Ovary (tissue), 9 donors: ENCODE data around the gene KLRC4. TPM values are rescaled to one million over a fixed set of nuclear protein-coding genes. Genes with fewer than 3 reads are reported as not detected.
A peak's percentile ranks its signal among the peaks of the same experiment; 100 is the strongest.

Source experiments
- DNase-seq, 5 donors: peaks; one replicate each; pipeline ENCODE4 v3.0.0-alpha.2; 2019 to 2020
- H3K27ac ChIP-seq, 2 donors: fragments of 200-600 bp; one replicate each; pipeline versions ENCODE4 v1.5.1 to v1.8.0; 2019 to 2022
- H3K27me3 ChIP-seq: fragments of 200-600 bp; one replicate; pipeline ENCODE4 v1.8.0; 2022
- H3K36me3 ChIP-seq: fragments of 200-600 bp; sonication (generic); one replicate; pipeline ENCODE4 v1.5.1; 2019
- H3K4me1 ChIP-seq: one replicate; pipeline ENCODE4 v1.8.1; 2013; ENCODE audit warnings: mild to moderate bottlenecking, moderate library complexity; ENCODE audit not compliant: insufficient read depth
- H3K4me3 ChIP-seq: fragments of 200-600 bp; sonication (generic); one replicate; pipeline ENCODE4 v1.5.1; 2017
- H3K9me3 ChIP-seq, 2 donors: fragments of 200-600 bp in 1 of 2; sonication (generic) in 1 of 2; one replicate each; pipeline versions ENCODE4 v1.5.1 to v1.8.1; 2013 to 2019; ENCODE audit warnings: mild to moderate bottlenecking in 1 of 2, moderate library complexity in 1 of 2
- CTCF ChIP-seq, 3 donors: fragments of 450-650 bp in 2 of 3; fragments of 200-600 bp in 1 of 3; IDR thresholded peaks; one replicate each; pipeline versions ENCODE4 v1.5.1 to v1.8.0; 2016 to 2022; ENCODE audit warnings: antibody characterized with exemption in 3 of 3, mild to moderate bottlenecking in 1 of 3
- EP300 ChIP-seq: sonication (generic); formaldehyde crosslinking; IDR thresholded peaks from one replicate; pipeline ENCODE4 v1.6.1; 2017; ENCODE audit warnings: antibody characterized with exemption
- POLR2A ChIP-seq: fragments of 450-650 bp; IDR thresholded peaks from one replicate; pipeline ENCODE4 v1.6.1; 2017; ENCODE audit warnings: antibody characterized with exemption, mild to moderate bottlenecking, moderate library complexity
- WGBS, 3 donors: extraction: QIAGEN DNeasy Blood & Tissue Kit in 1 of 3; methylation state at CpG; one replicate each; pipeline versions ENCODE4 v1.1.5 to v1.1.7; 2013 to 2017; 5-methylcytosine and 5-hydroxymethylcytosine counted together
- intact Hi-C, 4 donors: fragments of 100-400 bp; cut with DNase I; formaldehyde crosslinking; loops; one replicate each; pipeline versions ENCODE4 v1.11.0 to v1.15.1; 2022 to 2023
- polyA plus RNA-seq, 2 donors: library from polyadenylated mRNA; stranded (reverse); fragments of 200-250 nt in 1 of 2; fragments of 350-450 nt in 1 of 2; fragmentation: Illumina TruSeq in 1 of 2; extraction: RNeasy Lipid Tissue Mini Kit (QIAGEN cat#74804) in 1 of 2; gene quantifications; one replicate each; pipeline ENCODE4 v1.2.3, GENCODE V29; 2013 to 2014
- total RNA-seq, 7 donors: library from RNA; depleted of rRNA in 2 of 7; stranded (reverse); fragments of >200 nt in 2 of 7; fragmentation: NEBNext Ultra II Directional in 3 of 7; extraction: Animal tissue kit (Norgen Biotek cat#: 25700) in 3 of 7; gene quantifications; one replicate each; pipeline versions ENCODE4 v1.1.0 to v1.2.4, GENCODE V29; 2016 to 2023
- donor health status: DM: no; HTN: no; CAD: no; lungs with moderate emphysema.
- donor health status: DM: no; HTN: no; CAD: no.
- donor health status: Bipolar disorder and iron deficiency.
- donor health status: DM: yes; HTN: yes; CAD: no.
- donor health status: DM: no; HTN: no; CAD: no.
- donor health status: DM: yes; HTN: yes; CAD: no.

The KLRC4 gene
- total and polyA plus RNA-seq, 9 donors: 0.30 to 0.60 TPM; not detected in 7

- Histone ChIP-seq H3K4me3 (no peak overlapping the region), H3K36me3 (no peaks in the 10 kb centered on the region), H3K27me3 (no peaks in the 10 kb centered on the region), H3K27ac (peak overlapping the region; percentile 91 to 96), H3K9me3 (no peaks in the 10 kb centered on the region), H3K4me1 (peaks cover 11% of the 10 kb centered on the region)
- DNase-seq: no peak
- intact Hi-C loops: loop anchor here in 3 of 4 donors (2.0 to 10.0 kb wide), 4 partner anchors 152 to 502 kb away; partner anchors contain the start of genes GABARAPL1 (in 2 of the 3), CLEC2B (in 1 of the 3) and YBX3 (in 1 of the 3)
- TF ChIP-seq POLR2A: no peak
- no peak for TF ChIP-seq EP300
- TF ChIP-seq CTCF (IDR thresholded peaks at IDR 0.05): peak in 1 of 3 donors; percentile 29
Observed at GRCh38 chr12:10366875-10367274, 42.7 kb downstream of the KLRC4 start.

GRCh38 chr12:10365696-10366405 is 43.7 kb downstream of the KLRC4 start:
- Histone ChIP-seq H3K27ac (peak overlapping the region; percentile 91 to 96), H3K4me3 (peak overlapping the region; percentile 59), H3K4me1 (peaks cover 11% of the 10 kb centered on the region), H3K36me3 (no peaks in the 10 kb centered on the region), H3K27me3 (no peaks in the 10 kb centered on the region), H3K9me3 (no peaks in the 10 kb centered on the region)
- no peak for DNase-seq
- 14 to 21% (median 20%) methylated on average over 6 of the region's 6 CpGs for WGBS, 3 donors
- intact Hi-C loops: loop anchor here in 3 of 4 donors (2.0 to 10.0 kb wide), 4 partner anchors 151 to 501 kb away; partner anchors contain the start of genes GABARAPL1 (in 2 of the 3), CLEC2B (in 1 of the 3) and YBX3 (in 1 of the 3)
- TF ChIP-seq EP300: no peak
- no peak for TF ChIP-seq POLR2A
- TF ChIP-seq CTCF (IDR thresholded peaks at IDR 0.05): no peak

DNA sequence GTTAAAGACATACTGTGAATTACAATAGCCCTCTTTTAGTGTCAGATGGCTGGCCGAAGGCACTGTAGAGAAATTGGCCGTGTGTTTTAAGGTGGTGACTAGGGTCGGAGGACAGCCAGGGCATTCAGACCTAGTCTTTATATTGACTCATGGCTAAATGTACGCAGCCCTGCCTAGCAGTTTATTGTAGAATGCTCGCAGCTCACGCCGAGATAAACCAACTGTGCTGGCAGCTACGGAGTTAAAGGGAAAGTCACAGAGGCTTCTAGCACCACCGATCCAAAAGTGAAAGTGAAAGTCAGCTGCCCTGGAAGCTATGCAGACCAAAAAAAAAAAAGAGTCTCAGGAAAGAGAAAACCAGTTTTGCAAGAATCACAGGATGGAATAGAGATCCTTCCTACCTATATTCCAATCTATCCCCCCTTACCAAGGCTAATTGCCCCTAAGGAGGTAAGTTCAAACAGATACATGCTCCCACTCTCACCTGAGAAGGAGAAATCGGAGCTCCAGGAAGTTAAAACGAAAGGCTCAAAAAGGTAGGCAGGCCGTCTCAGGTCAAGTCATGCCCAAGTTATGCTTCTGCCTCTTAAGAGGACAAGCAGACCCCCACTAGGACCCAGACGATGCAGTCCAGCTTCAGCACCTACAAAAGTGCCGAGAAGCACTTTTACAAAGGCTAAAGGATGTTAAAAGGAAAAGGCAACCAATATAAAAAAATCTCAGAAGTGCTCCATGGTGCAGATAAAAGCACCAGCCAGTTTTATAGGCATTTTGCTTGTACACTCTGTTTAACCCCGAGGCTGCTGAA is 44.5 kb downstream of the KLRC4 start:
- no peaks in the 10 kb centered on the region for H3K27me3 ChIP-seq
- peak overlapping the region; percentile 59 for H3K4me3 ChIP-seq
- WGBS, 3 donors: 0 to 1% (median 1%) methylated on average over 15 of the region's 15 CpGs
- DNase-seq: peak; percentile 59 to 76 (median 69)
- H3K27ac ChIP-seq: peak overlapping the region; percentile 91 to 96
- H3K4me1 ChIP-seq: peaks cover 11% of the 10 kb centered on the region
- TF ChIP-seq POLR2A (peak; percentile 7), EP300 (no peak)
- H3K36me3 ChIP-seq: no peaks in the 10 kb centered on the region
- H3K9me3 ChIP-seq: no peaks in the 10 kb centered on the region
- intact Hi-C loops: loop anchor here in 2 of 4 donors (10.0 kb wide), 3 partner anchors 150 to 500 kb away; partner anchors contain the start of genes GABARAPL1 (in 2 of the 2), CLEC2B (in 1 of the 2) and YBX3 (in 1 of the 2)

GRCh38 chr12:10363914-10364814 is 45.4 kb downstream of the KLRC4 start:
- Histone ChIP-seq H3K4me3 (peak overlapping the region; percentile 59), H3K4me1 (peaks cover 11% of the 10 kb centered on the region), H3K36me3 (no peaks in the 10 kb centered on the region), H3K27me3 (no peaks in the 10 kb centered on the region), H3K27ac (peak overlapping the region; percentile 91 to 96), H3K9me3 (no peaks in the 10 kb centered on the region)
- DNase-seq: peak; percentile 54 to 67 (median 64)
- TF ChIP-seq POLR2A (peak; percentile 13), EP300 (no peak)
- intact Hi-C loops: loop anchor here in 2 of 4 donors (10.0 kb wide), 3 partner anchors 149 to 499 kb away; partner anchors contain the start of genes GABARAPL1 (in 2 of the 2), CLEC2B (in 1 of the 2) and YBX3 (in 1 of the 2)
- 4 to 5% (median 4%) methylated on average over 18 to 19 of the region's 19 CpGs for WGBS, 3 donors
